HT-29 (cell line): Measurements from ENCODE around the gene KBTBD13. TPM values are rescaled to one million over a fixed set of nuclear protein-coding genes. Genes with fewer than 3 reads are reported as not detected.
A peak's percentile ranks its signal among the peaks of the same experiment; 100 is the strongest.
"Not testable (repeated sequence)": the region's sequence is repeated elsewhere in the genome, so short reads cannot be mapped to it uniquely, and the experiment has no call there.

Experiments
- DNase-seq: peaks from one replicate; pipeline ENCODE4 v3.0.0-alpha.2; 2015; ENCODE audit warnings: low spot score
- total RNA-seq: library from RNA; depleted of rRNA; stranded (reverse); fragments of >200 nt; shearing (Covaris generic); gene quantifications from 2 replicates; pipeline ENCODE4 v1.2.3, GENCODE V29; 2014

The KBTBD13 gene
- total RNA-seq, 1 experiment from 2014 or later: not detected

DNA sequence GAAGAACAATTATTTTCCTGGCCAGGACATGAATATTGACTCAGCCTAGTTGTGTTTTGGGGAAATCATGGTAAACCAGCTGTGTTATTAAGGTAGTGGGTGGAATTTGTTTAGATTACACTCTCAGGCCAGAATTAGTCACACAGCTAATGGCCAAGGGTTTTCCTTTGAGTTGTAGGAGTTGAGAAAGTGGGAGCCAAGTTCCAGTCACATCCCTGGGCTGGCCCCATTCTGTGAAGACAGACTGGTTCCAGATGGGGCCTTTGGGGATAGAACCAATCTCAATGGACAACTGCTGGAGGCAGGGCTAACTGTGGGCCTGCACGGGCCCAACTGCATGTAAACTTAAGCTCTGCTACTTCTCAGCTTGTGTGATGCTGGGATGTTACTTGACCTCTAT lies 7.4 kb upstream of the KBTBD13 start:
- no peak for DNase-seq

DNA sequence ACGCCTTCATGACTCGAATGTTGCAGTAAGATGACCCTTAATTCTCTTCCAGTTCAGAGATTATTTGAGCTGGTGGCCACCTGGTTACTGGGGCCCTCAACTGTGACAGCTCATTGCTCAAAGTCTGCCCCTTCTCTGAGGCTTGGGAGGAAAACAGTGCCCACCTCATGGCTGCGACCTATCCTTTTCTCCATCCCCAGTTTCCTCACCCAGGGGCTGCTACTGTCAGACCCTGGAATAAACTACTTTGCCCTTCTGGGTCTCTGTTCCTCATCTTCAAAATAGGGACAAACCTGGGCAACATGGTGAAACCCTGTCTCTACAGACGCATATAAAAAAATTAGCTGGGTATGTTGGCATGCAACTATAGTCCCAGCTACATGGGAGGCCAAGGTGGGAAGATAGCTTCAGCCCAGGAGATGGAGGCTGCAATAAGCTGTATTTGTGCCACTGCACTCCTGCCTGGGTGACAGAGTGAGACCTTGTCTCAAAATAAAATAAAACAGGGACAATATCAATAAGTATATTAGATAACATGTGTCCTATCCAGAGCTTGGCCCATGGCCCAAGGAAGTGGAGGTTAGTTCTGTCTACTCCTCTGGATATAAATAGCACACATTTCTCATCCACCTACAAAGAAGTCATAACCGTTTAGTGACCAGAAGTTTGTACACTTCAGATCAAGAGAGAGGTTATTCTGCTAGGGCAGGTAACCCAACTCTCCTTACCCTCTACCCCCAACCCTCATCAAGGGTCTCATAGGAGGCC lies 6.6 kb upstream of the KBTBD13 start:
- no peak for DNase-seq

DNA sequence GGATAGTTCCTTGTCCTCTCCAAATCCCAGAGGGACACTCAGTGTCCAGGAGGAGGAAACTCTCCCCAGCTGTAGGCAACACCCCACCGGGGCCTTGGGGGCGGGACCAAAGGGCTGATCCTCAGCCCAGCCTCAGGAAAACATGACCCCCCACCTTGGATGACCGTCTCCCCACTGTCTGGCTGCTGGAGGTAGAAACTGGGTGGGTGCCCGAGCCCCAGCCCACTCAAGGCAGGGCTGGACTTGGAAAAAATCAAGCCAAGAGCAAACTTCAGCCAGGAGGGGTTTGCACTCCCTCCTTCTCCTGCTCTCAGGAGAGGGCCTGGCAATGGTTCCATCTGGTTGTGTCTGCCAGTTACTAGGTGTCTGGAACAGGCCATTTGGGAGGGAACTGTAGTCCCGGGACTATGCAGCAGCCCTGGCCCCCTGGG lies 5.2 kb upstream of the KBTBD13 start:
- DNase-seq: no peak

DNA sequence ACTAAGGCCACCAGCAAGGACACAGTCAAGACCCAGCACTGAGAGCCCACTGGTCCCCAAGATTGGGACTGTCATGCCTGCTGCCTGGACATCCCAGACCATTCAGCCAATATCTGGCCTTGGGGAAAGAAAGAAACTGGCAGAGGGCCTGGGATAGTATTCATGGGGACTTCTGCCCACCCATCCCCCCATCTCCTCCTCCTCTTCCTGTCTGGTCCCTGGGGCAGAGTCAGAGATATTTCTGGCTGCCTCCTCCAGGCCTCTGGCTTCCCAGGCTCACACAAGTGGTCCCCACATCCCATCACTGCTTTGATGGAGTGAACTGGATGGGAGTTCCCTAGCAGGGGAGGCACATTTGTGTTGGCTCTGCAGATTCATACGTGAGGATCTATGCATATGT lies 4.5 kb upstream of the KBTBD13 start:
- DNase-seq: no peak

DNA sequence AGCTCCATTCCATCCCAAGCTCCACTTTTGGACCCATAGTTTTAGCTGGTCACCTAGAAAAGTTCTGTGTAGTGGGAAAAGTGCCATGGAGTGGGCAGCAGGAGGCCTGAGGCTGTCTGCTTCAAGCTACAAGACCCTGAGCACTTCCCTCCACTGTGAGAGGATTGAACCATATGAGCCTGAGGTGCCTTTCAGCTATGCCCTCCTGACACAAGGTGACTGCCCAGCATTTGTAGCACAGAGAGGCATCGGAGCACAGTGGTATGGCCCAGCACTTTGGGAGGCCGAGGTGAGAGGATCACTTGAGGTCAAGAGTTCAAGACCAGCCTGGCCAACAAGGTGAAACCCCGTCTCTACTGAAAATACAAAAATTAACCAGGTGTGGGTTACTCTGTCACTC lies 3.9 kb upstream of the KBTBD13 start:
- no peak for DNase-seq

DNA sequence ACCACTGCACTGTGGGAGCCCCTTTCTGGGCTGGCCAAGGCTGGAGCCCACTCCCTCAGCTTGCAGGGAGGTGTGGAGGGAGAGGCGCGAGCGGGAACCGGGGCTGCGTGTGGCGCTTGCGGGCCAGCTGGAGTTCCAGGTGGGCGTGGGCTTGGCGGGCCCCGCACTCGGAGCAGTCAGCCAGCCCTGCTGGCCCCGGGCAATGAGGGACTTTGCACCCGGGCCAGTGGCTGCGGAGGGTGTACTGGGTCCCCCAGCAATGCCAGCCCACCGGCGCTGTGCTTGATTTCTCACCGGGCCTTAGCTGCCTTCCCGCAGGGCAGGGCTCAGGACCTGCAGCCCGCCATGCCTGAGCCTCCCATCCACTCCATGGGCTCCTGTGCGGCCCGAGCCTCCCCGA lies 1.6 kb upstream of the KBTBD13 start:
- not testable (repeated sequence) for DNase-seq

DNA sequence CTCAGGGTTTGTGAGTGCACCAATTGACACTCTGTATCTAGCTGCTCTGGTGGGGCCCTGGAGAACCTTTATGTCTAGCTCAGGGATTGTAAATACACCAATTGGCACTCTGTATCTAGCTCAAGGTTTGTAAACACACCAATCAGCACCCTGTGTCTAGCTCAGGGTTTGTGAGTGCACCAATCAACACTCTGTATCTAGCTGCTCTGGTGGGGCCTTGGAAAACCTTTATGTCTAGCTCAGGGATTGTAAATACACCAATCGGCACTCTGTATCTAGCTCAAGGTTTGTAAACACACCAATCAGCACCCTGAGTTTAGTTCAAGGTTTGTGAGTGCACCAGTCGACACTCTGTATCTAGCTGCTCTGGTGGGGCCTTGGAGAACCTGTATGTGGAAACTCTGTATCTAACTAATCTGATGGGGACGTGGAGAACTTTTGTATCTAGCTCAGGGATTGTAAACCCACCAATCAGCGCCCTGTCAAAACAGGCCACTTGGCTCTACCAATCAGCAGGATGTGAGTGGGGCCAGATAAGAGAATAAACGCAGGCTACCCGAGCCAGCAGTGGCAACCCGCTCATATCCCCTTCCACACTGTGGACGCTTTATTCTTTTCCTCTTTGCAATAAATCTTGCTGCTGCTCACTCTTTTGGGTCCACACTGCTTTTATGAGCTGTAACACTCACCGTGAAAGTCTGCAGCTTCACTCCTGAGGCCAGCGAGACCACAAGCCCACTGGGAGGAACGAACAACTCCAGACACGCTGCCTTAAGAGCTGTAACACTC lies 745 bp upstream of the KBTBD13 start:
- not testable (repeated sequence) for DNase-seq

DNA sequence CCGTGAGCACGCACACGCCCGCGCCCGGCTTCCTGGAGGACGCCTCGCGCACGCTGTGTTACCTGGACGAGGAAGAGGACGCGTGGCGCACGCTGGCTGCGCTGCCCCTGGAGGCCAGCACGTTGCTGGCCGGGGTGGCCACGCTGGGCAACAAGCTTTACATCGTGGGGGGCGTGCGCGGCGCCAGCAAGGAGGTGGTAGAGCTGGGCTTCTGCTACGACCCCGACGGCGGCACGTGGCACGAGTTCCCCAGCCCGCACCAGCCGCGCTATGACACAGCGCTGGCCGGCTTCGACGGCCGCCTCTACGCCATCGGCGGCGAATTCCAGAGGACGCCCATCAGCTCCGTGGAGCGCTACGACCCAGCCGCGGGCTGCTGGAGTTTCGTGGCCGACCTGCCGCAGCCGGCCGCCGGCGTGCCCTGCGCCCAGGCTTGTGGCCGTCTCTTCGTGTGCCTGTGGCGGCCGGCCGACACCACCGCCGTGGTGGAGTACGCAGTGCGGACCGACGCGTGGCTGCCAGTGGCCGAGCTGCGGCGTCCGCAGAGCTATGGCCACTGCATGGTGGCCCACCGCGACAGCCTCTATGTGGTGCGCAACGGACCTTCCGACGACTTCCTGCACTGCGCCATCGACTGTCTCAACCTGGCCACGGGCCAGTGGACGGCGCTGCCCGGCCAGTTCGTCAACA lies 890 bp downstream of the KBTBD13 start:
- DNase-seq: no peak

DNA sequence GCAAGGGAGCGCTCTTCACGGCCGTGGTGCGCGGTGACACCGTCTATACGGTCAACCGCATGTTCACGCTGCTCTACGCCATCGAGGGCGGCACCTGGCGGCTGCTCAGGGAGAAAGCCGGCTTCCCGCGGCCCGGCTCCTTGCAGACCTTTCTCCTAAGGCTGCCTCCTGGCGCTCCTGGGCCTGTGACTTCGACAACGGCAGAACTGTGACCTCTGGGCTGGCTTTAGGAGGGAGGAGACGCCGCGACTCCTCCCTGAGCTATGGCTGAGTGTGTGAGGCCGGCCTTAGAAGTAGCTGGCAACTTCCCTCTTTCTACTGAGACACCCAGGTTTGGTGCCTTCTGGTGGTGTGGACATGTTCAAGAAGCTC lies 1.4 kb downstream of the KBTBD13 start:
- peak; percentile 97 for DNase-seq

DNA sequence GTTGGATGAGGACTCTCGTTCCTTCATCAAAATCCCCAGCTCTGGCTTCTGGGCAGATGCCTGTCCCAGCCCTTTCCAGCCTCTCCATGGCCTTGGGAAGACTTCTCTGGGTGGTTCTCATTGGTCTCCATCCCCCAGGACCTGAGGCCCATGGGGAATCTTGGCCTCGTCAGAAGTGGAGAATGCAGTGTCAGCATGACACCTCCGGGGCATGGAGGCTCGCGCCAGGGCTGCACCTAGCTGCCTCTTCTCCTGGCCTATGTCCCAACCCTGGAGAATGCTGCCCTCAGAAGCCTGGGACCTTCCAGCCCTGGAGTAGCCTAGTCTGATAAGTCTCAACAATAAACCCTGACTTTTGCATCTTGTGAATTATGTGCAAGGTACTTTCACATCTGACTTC lies 3.0 kb downstream of the KBTBD13 start:
- no peak for DNase-seq

DNA sequence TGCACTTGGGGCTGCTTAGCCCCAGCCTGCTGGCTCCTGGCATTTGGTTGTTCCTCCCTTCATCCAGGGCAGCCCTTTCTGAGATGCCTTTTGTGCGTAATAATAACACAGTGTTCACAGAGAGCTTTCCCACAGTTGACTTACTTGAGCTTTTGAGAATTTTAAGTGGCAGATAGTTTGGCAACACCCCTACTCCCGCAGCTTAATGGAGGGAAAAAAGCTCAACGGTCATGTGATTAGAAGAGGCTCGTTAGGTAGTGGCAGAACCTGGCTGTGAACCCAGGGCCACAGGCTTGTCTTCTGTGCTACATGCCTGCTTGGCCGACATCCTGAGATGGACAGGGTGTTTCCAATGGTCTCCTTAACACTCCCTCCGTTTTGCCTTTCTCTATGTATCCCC lies 4.7 kb downstream of the KBTBD13 start:
- no peak for DNase-seq

DNA sequence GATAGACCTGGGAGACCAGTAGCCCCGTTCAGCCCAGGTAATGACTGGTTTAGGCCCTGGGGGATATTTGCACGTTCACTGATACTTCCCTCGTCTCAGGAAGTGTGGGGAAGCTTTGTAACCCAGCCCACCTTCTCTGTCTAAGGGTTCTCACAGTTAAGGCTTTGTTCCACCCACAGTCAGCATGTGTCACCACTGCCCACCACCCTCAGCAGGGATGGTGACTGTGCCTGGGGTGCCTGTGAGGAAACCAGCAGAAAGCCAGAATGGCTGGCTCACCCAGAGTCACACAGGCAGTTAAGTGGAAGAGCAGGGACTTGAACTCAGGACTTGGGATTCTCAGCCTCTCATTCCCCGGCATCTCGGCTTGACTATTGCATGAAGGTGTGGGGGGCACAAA lies 5.2 kb downstream of the KBTBD13 start:
- no peak for DNase-seq

DNA sequence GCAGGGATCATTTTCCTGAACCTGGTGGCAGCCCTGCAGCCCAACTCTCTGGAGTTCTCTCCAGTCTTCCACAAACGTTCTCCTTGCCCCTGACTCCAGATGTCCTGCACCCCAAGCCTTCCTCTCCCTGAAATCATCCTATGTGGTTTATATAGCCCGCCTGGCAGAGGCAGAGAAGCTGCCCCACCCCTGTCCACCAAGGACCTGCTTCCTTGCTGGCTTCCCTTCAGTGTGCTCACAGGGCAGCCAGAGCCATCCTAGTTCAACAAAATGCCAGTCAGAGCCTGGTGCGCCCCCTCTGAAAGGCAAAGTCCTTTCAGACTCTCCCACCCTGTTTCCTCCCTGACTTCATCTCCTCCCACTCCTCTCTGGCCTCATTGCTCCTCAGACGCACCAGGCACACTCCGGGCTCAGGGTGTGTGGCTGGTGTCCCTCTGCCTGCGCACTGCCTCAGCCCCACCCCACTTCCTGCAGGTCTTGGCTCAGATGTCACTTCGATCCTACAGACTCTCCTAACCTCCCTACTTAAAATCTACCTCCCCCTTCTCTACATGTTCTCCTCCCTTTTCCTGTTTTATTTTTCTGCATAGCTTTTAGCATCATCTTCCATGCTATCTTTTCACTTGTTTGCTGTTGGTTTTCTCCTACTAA lies 5.9 kb downstream of the KBTBD13 start:
- peak; percentile 56 for DNase-seq

DNA sequence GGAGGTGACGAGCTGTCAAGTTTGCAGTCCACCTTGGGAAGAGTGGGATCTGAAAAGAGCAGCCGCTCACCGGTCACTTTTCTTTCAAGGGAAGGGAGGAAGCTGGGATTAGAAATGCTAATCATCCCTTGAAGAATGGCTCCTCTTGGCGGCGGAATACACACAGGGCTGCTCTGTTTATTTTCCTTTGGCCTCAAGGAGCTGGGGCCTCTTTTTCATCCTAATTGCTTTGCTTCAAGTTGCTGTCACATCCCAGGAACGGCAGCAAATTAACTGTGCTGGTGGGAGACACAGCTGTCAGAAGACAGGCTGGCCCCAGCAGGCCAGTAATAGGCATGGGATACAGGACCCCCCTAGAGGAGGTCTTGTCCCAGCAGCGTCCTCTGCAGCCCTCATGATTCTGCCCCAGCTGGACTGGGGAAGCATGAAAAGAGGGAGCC lies 6.7 kb downstream of the KBTBD13 start:
- DNase-seq: no peak

DNA sequence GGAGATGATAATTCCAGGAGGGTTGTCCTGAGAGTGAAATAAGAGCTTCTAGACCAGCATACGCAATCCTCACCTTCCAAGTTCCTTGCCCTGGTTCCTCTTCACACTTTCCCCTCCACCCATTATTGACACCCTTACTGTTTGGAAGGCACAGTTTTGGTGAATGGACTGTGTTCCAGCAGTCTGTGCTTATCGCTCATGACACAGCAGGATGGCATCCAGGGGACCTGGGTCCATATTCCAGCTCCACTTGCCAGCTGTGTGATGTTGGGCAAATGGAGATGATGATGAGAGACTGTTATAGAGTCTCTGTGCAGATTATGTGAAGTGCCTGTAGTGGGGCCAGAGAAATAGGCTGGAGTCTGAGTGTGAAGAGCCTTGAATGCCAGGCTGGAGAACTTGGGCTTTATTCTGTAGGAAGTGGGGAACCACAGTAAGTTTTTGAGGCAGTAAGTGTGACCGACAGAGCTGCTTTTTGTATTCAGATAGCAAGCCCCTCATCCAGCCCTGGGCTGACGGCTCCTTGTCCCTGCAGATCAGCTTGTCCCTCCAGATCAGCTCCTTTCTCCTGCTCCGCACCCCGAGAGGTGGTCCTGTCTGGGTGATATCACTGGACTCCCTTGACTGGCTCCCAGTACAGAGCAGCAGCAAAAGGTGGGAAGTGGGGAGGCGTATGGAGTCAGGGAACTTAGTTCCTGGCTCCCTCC lies 8.1 kb downstream of the KBTBD13 start:
- no peak for DNase-seq

DNA sequence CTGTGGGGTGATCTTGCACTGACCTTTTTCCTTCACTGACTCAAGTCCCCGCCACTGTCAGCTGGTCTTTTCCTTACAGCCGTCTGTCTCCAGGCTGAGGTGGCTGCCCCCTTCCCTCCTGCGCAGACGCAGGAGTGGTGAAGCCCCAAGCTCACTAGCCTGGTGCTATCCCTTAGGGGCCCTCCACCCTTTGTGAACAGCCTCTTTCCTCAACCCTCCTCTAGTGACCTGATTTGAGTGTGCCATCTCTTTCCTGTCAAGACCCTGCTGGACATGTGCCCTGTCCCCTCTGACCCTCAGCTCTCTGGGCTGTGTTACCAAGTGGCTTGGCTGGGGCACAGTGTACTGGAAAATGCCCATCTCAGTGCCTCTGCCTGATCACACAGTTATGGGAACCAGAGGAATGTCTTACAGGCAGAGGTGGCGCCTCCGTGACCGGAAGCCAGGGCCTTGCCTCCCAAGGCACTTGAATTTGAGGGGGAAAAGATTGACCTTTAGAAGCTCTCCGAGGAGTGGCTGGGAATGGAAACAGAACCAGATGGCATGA lies 8.7 kb downstream of the KBTBD13 start:
- DNase-seq: no peak

DNA sequence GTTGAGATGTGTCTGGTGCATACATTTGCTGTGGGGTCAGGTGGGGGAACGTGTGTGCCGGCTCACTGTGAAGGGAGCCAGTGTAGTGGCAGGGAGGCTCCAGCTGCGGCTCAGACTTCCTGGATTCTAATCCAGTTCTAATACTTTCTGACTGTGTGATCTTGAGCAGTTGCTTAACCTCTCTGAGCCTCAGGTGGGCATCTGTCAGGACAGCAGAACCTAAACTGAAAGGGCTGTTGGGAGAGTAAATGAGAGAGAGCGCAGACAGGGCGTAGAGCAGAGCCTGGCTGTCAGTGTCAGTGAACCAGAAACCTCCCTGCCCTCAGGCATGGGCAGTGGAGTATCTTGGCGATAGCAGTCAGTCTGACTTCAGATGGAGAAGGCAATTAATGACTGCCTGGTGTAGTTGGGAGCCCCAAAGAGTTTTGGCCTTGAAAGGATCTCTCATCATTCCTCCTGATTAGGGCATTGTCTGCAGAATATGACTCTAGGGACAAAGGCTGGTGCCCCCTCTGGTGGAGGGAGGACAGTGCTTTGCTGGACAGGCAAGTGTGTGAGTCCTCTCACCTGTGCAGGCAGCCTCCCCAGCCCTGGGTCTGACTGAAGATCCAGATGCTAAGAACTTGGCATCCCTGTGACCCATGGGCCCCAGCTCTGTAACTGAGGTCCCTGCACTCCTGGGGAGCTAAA lies 9.6 kb downstream of the KBTBD13 start:
- peak; percentile 81 for DNase-seq

DNA sequence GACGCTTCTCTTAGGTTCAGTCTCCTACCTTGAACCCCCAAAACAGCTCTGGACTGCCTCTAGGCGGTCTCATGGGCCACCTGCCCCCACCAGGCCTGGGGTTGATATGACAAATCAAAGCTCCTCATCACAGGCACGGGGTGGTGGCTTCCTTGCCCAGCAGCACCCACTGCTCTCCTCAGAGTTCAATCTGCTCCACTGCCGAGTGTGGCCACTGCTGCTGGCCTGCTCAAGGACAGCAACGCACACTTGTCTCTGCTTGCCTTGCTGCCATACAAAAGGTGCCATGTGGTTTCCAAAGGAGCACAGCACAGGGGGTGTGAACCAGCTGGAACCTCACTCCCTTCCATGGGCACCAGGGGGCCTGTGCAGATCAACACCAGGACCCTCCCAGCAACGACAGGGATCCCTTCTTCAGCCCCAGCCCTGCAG lies 10.2 kb downstream of the KBTBD13 start:
- DNase-seq: peak; percentile 35

DNA sequence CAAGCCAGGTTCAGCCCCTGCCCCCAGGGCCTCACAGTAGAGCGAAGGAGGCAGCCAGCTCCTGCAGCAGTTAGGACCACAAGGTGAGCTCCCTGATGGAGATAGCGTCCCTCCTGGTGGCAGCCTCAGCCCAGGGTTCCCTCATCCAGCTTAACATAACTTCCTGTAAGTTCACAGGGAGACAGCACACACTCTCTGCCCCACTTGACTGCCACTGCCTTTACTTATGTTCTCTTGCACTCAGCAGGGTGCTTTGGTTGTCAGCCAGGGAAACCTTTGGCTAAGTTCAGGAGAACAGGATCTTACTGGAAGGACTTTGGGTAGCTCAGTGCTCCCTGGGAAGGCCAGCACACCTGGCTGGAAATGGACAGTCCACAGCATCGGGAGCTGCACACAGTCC lies 10.9 kb downstream of the KBTBD13 start:
- DNase-seq: no peak
